Neural cell (in vitro differentiated cells): ENCODE data around the gene GAREM1. TPM values are rescaled to one million over a fixed set of nuclear protein-coding genes. Genes with fewer than 3 reads are reported as not detected.

Experiments
- H2AFZ ChIP-seq: fragments of 200-600, 300-800 bp; sonication (generic), shearing (Covaris generic); 2 replicates; pipeline ENCODE4 v1.6.0; 2014; ENCODE audit warnings: low read depth, mild to moderate bottlenecking, antibody characterized with exemption, low read length, moderate library complexity
- H3F3A ChIP-seq: fragments of 200-600 bp; shearing (Covaris generic); 2 replicates; pipeline ENCODE4 v1.6.1; 2016; ENCODE audit warnings: mild to moderate bottlenecking, moderate library complexity, mixed read lengths, antibody characterized with exemption, low read length; ENCODE audit not compliant: insufficient read depth, poor library complexity, severe bottlenecking
- H3K27ac ChIP-seq: fragments of 200-600, 300-800 bp; sonication (generic), shearing (Covaris generic); 2 replicates; pipeline ENCODE4 v1.5.1; 2014; ENCODE audit warnings: mild to moderate bottlenecking, low read length, moderate library complexity
- H3K27me3 ChIP-seq: fragments of 300-800, 200-600 bp; sonication (generic), shearing (Covaris generic); 2 replicates; pipeline ENCODE4 v1.6.0; 2014; ENCODE audit warnings: mild to moderate bottlenecking, low read depth, low read length, moderate library complexity; ENCODE audit not compliant: insufficient read depth
- H3K36me3 ChIP-seq: fragments of 300-800, 200-600 bp; sonication (generic), shearing (Covaris generic); 2 replicates; pipeline ENCODE4 v1.5.1; 2014; ENCODE audit warnings: mild to moderate bottlenecking, antibody characterized with exemption, low read length, moderate library complexity; ENCODE audit not compliant: insufficient read depth
- H3K4me2 ChIP-seq: fragments of 300-800, 200-600 bp; sonication (generic), shearing (Covaris generic); 2 replicates; pipeline ENCODE4 v1.6.0; 2014; ENCODE audit warnings: mild to moderate bottlenecking, low read length
- H3K4me3 ChIP-seq: fragments of 300-800, 200-600 bp; sonication (generic), shearing (Covaris generic); 2 replicates; pipeline ENCODE4 v1.5.1; 2014; ENCODE audit warnings: mild to moderate bottlenecking, low read length, moderate library complexity
- H3K79me2 ChIP-seq: fragments of 200-600 bp; shearing (Covaris generic); replicated peaks from 2 replicates; pipeline ENCODE4 v1.6.0; 2014; ENCODE audit warnings: mild to moderate bottlenecking, low read length, moderate library complexity; ENCODE audit not compliant: insufficient read depth
- H3K9ac ChIP-seq: fragments of 300-800, 200-600 bp; sonication (generic), shearing (Covaris generic); 2 replicates; pipeline ENCODE4 v1.6.1; 2016; ENCODE audit warnings: mild to moderate bottlenecking, low read length, mixed read lengths
- H3K9me2 ChIP-seq: fragments of 200-600 bp; shearing (Covaris generic); 2 replicates; pipeline ENCODE4 v1.6.1; 2016; ENCODE audit warnings: mild to moderate bottlenecking, low read length, mixed read lengths; ENCODE audit not compliant: insufficient read depth
- H3K9me3 ChIP-seq: fragments of 200-600, 300-800 bp; sonication (generic), shearing (Covaris generic); 2 replicates; pipeline ENCODE4 v1.6.1; 2016; ENCODE audit warnings: mild to moderate bottlenecking, mixed run types, low read length, moderate library complexity, mixed read lengths
- H4K20me1 ChIP-seq: fragments of 200-600 bp; shearing (Covaris generic); 2 replicates; pipeline ENCODE4 v1.6.1; 2016; ENCODE audit warnings: mild to moderate bottlenecking, mixed run types; ENCODE audit not compliant: insufficient read depth
- EP300 ChIP-seq: fragments of 450-650 bp; conservative IDR thresholded peaks from 2 replicates; pipeline ENCODE4 v1.6.1; 2014; ENCODE audit warnings: antibody characterized with exemption, mild to moderate bottlenecking, moderate library complexity; ENCODE audit not compliant: poor library complexity, severe bottlenecking
- EZH2 ChIP-seq: fragments of 200-600, 300-800 bp; shearing (Covaris generic), sonication (generic); IDR thresholded peaks from 2 replicates; pipeline ENCODE4 v1.6.1; 2014; ENCODE audit warnings: antibody characterized with exemption, low read length, borderline replicate concordance, mild to moderate bottlenecking; ENCODE audit not compliant: insufficient read depth, poor library complexity, severe bottlenecking
- MXI1 ChIP-seq: fragments of 450-650 bp; conservative IDR thresholded peaks from 2 replicates; pipeline ENCODE4 v1.6.1; 2014; ENCODE audit warnings: antibody characterized with exemption, mild to moderate bottlenecking; ENCODE audit not compliant: poor library complexity, severe bottlenecking
- POLR2AphosphoS5 ChIP-seq: IDR thresholded peaks from 2 replicates; pipeline ENCODE4 v1.6.1; 2012
- RAD21 ChIP-seq: fragments of 450-650 bp; conservative IDR thresholded peaks from 2 replicates; pipeline ENCODE4 v1.6.1; 2014; ENCODE audit warnings: antibody characterized with exemption, mild to moderate bottlenecking, moderate library complexity
- SMC3 ChIP-seq: fragments of 450-650 bp; conservative IDR thresholded peaks from 2 replicates; pipeline ENCODE4 v1.6.1; 2014; ENCODE audit warnings: antibody characterized with exemption, mild to moderate bottlenecking, moderate library complexity; ENCODE audit not compliant: poor library complexity
- TAF1 ChIP-seq: IDR thresholded peaks from 2 replicates; pipeline ENCODE4 v1.6.1; 2012; ENCODE audit warnings: low read depth
- polyA plus RNA-seq: library from polyadenylated mRNA; depleted of rRNA; stranded (reverse); fragments of >200 nt; gene quantifications from 2 replicates; pipeline ENCODE4 v1.2.3, GENCODE V29; 2014
- TF ChIP-seq, protein P1 (sequence below): IDR thresholded peaks from 2 replicates; pipeline ENCODE4 v1.6.1; 2012; ENCODE audit warnings: borderline replicate concordance
- TF ChIP-seq, protein P2 (sequence below): fragments of 450-650 bp; IDR thresholded peaks from 2 replicates; pipeline ENCODE4 v1.5.1; 2014; ENCODE audit warnings: antibody characterized with exemption, mild to moderate bottlenecking, moderate library complexity; ENCODE audit not compliant: poor library complexity, severe bottlenecking

The GAREM1 gene
- polyA plus RNA-seq, 1 donor from 2014 or later = 1.3 TPM

DNA sequence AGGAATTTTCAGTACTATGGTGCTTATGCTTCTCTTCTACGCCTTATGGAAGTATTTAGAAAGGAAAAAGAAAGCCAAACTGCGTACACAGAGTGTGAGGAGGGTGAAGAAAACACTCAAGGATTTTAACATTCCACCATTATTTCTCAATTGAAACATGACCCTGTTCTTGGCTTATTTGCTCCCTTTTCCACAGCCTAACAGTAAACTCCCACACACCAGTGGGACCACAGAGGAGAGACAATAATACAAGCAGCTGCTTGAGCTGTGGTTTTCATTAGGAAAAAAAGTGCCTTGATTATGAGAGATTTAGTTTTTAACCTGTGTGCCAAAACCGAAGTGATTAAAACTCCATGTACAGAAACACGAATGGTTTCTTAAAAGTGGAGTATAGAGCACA lies 146.5 kb downstream of the GAREM1 start:
- Histone ChIP-seq H3K4me3 (no peak overlapping the region), H3K9me3 (no peaks in the 10 kb centered on the region), H3F3A (no peaks in the 10 kb centered on the region), H3K27ac (no peak overlapping the region), H3K36me3 (no peaks in the 10 kb centered on the region), H3K27me3 (no peaks in the 10 kb centered on the region), H4K20me1 (no peaks in the 10 kb centered on the region), H3K9me2 (no peaks in the 10 kb centered on the region), H2AFZ (no peak overlapping the region), H3K4me2 (no peak overlapping the region), H3K9ac (no peak overlapping the region), H3K79me2 (no peaks in the 10 kb centered on the region)
- TF ChIP-seq POLR2AphosphoS5 = no peak
- TF ChIP-seq, protein P1, sequence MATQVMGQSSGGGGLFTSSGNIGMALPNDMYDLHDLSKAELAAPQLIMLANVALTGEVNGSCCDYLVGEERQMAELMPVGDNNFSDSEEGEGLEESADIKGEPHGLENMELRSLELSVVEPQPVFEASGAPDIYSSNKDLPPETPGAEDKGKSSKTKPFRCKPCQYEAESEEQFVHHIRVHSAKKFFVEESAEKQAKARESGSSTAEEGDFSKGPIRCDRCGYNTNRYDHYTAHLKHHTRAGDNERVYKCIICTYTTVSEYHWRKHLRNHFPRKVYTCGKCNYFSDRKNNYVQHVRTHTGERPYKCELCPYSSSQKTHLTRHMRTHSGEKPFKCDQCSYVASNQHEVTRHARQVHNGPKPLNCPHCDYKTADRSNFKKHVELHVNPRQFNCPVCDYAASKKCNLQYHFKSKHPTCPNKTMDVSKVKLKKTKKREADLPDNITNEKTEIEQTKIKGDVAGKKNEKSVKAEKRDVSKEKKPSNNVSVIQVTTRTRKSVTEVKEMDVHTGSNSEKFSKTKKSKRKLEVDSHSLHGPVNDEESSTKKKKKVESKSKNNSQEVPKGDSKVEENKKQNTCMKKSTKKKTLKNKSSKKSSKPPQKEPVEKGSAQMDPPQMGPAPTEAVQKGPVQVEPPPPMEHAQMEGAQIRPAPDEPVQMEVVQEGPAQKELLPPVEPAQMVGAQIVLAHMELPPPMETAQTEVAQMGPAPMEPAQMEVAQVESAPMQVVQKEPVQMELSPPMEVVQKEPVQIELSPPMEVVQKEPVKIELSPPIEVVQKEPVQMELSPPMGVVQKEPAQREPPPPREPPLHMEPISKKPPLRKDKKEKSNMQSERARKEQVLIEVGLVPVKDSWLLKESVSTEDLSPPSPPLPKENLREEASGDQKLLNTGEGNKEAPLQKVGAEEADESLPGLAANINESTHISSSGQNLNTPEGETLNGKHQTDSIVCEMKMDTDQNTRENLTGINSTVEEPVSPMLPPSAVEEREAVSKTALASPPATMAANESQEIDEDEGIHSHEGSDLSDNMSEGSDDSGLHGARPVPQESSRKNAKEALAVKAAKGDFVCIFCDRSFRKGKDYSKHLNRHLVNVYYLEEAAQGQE = no peak
- TF ChIP-seq, protein P2, sequence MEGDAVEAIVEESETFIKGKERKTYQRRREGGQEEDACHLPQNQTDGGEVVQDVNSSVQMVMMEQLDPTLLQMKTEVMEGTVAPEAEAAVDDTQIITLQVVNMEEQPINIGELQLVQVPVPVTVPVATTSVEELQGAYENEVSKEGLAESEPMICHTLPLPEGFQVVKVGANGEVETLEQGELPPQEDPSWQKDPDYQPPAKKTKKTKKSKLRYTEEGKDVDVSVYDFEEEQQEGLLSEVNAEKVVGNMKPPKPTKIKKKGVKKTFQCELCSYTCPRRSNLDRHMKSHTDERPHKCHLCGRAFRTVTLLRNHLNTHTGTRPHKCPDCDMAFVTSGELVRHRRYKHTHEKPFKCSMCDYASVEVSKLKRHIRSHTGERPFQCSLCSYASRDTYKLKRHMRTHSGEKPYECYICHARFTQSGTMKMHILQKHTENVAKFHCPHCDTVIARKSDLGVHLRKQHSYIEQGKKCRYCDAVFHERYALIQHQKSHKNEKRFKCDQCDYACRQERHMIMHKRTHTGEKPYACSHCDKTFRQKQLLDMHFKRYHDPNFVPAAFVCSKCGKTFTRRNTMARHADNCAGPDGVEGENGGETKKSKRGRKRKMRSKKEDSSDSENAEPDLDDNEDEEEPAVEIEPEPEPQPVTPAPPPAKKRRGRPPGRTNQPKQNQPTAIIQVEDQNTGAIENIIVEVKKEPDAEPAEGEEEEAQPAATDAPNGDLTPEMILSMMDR = no peak
- no peak for TF ChIP-seq EP300

DNA sequence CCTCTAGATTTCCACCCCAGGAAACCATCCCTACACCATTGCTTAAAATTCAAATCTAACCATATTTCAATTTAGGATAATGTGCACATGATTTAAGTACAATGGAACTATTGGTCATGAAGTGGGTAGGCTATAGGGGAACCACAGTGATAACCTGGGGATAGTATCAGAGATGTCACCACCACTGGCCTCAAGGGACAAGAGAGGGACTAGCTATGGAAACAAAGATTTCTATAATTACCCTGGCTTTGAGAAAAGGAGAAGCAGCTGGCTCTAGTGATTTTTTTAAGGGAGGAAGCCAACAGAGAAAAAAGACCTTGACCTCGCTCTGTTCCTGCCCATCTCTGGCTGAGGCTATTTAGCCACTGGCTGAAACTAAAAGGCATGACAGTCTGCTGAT lies 148.9 kb downstream of the GAREM1 start:
- H3K36me3 ChIP-seq = no peaks in the 10 kb centered on the region
- H3K4me2 ChIP-seq = no peak overlapping the region
- no peaks in the 10 kb centered on the region for H4K20me1 ChIP-seq
- H3K9me2 ChIP-seq = no peaks in the 10 kb centered on the region
- no peaks in the 10 kb centered on the region for H3F3A ChIP-seq
- no peak overlapping the region for H3K27ac ChIP-seq
- H3K9ac ChIP-seq = no peak overlapping the region
- H3K4me3 ChIP-seq = no peak overlapping the region
- no peak for TF ChIP-seq TAF1
- no peak for TF ChIP-seq EZH2
- TF ChIP-seq POLR2AphosphoS5 = no peak
- no peak for TF ChIP-seq MXI1
- TF ChIP-seq, protein P1 = no peak
- TF ChIP-seq, protein P2 = no peak
- TF ChIP-seq RAD21 = no peak
- no peak for TF ChIP-seq EP300
- no peak for TF ChIP-seq SMC3
- H3K27me3 ChIP-seq = no peaks in the 10 kb centered on the region
- no peaks in the 10 kb centered on the region for H3K79me2 ChIP-seq
- H2AFZ ChIP-seq = no peak overlapping the region
- H3K9me3 ChIP-seq = no peaks in the 10 kb centered on the region
